Superior temporal gyrus (tissue), 1 donor: ENCODE results near the gene PLA2G2D.
A peak's percentile ranks its signal among the peaks of the same experiment; 100 is the strongest.

Source experiments
- DNase-seq: peaks from one replicate; pipeline ENCODE4 v3.0.0-alpha.2; 2016; ENCODE audit errors: extremely low spot score

The PLA2G2D gene, protein sequence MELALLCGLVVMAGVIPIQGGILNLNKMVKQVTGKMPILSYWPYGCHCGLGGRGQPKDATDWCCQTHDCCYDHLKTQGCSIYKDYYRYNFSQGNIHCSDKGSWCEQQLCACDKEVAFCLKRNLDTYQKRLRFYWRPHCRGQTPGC

DNA sequence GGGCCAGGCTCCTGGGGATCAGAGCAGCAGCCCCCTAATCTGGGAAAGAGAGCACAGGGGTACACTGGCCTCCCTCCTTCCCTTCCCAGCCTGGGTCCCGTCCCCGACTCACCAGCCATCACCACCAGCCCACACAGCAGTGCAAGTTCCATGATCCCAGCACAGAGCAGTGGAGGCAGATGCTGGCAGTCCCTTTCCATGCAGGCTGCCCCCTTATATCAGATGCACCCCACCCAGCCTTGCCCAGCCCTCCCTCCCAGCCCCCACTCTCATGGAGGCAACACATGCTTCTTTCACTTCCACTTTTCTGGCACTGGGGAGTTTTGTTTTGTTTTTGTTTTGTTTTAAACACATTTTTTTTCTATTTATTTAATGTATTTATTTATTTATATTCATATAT is at the start of gene PLA2G2D:
Gene PLA2G2D (minus strand): TSS at position 190 of the 400 bp plus-strand sequence. CDS start 38 bp downstream, at position 152.
- no peak for DNase-seq

DNA sequence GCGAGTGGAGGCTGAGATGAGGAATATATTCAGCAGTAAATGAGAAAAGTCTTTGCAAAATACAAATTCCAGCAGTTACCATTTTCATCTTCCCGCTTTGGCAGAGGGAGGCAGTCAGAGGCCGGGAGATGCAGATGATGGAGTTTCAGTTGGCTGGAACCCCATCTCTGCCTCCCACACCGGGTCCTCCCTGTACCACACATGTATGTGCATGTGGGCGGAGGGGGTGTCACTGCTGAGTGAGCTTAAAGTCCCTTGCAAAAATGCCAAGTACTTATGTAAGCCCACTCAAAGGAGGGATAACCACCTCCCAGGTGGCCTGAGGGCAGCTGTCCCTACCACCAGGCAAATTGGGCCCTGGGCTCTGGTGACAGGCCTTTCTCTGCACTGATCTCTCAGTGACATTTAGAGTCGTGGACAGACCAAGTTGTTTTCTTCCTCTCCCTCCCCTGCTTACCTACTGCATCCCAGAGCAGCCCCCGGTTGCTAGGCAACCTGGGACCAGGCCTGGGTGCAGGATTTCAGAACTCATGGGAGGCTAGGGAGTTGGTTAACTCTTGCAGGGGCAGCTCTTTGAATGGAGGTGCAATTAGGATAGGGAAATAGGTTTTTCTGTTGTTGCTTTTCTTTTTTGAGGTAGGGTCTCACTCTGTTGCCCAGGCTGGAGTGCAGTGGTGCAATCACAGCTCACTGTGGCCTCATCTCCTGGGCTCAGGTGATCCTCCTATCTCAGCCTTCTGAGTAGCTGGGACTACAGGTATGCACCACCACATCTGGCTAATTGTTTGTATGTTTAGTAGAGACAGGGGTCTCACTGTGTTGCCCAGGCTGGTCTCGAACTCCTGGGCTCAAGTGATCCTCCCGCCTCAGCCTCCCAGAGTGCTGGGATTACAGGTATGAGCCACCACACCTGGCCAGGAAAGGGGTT is 49.5 kb upstream of the PLA2G2D start:
- peak; percentile 62 for DNase-seq

DNA sequence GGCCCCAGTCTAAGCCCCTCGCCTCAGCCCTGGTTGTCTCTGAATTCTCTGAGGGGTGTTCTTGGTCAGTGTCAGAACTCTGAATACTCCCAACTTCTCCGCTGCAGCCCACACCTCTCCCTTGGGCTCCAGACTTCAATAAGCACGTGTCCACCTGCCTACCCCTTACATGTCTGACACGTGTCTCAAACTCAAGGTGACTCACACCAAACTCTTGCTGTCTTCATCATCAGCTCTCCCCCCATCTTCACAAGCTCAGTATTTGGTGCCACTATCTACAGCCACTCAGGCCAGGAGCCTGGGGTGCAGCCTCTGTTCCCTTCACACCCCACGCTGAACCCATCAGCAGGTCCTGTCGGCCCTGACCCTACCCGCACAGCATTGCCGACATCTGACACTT is 47.8 kb upstream of the PLA2G2D start:
- DNase-seq = no peak

DNA sequence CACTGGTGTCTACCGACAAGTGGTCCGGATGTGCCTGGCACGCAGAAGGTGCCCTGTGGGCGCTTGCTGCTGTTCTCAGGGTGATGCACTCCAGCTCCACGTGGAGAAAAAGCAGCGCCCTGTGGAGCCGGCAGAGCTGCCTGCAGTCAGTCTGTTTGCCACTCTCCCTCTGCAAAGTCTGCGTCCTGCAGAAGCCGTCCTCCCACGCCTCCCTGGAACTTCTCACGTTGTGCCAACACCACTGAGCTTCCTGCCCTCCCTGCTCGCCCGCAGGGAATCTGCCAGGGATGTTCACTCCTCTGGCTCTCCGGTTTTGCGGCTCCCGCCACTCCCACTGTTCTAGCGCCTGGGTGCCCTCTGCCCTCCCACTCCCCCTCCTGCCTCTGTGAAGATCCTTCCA is 46.7 kb upstream of the PLA2G2D start:
- DNase-seq = peak; percentile 47

DNA sequence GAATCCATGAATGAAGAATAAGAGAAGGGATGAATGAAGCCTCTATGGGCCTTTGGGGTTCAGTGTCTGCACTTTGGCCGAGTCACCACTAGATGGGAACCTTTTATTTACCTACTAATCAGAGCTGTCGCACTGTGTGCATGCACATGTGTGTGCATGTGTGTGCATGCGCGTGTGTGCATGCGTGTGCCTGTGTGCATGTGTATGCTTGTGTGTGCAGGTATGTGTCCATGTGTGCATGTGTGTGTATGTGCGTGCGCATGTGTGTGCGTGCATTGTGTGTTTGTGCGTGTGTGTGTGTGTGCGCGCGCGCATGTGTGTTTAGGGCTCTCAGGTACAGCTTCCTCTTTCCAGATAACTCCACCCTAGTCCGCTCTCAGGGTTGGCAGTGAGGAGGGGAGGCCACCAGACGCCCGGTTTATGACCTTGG is 46.2 kb upstream of the PLA2G2D start:
- peak; percentile 26 for DNase-seq

DNA sequence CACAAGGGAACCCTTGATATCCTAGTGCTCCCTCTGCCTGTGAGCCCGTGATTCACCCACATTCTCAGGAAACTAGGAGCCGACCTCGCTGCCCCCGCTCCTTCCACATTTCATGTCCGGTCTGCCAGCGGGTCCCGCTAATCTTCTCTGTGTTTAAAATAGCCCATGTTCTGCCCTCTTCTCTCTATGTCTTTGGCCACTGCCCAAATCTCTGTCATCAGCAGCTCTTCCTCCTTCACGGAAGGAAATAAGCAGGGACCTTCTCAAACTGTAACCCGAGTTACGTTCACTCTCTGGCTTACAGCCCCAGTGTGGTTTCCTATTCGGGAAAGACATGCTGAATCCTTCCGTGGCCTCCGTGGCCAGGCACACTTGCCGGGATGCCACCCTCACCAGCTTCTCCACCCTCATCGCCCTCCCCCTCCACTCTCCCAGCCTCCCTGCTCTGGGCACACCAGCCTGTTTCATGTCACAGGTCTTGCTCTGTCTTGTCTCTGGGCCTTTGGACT is 45.4 kb upstream of the PLA2G2D start:
- DNase-seq = peak; percentile 45

DNA sequence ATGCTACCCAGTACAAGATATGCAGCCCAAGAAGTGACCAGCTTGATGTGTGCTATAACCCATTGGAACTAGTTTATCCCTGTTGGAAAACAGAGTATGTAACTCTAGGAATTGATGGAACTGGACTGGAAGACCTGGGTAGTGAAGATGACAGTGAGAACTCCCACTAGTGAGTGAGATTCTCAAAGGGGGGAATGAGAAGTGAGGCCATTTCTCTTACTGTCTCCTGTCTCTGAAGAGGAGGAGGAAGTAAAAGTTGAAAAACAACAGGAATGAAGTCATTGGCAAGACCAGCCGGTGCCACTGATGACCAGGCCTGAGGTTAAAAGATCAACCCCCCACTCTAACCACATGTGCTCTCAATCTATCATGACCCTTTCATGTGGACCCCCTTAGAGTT is 40.7 kb upstream of the PLA2G2D start:
- no peak for DNase-seq

DNA sequence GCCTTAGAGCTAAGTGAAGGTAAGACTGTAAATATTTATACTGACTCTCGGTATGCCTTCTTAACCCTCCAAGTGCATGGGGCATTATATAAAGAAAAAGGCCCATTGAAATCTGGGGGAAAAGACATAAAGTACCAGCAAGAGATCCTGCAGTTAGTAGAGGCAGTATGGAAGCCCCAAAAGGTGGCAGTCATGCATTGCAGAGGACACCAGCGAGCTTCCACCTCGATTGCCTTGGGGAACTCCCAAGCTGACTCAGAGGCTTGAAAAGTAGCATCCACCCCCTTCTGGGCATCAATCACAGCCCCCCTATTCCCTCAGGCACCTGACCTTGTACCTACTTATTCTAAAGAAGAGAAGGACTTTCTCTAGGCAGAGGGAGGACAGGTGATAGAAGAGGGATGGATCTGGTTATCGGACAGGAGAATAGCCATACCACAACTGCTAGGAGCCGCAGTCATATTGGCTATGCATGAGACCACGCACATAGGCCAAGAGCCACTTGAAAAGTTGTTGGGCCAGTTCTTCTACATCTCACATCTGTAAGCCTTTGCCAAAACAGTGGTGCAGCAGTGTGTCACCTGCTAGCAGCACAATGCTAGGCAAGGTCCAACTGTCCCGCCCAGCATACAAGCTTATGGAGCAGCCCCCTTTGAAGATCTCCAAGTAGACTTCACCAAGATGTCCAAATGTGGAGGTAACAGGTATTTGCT is 39.2 kb upstream of the PLA2G2D start:
- DNase-seq = no peak

DNA sequence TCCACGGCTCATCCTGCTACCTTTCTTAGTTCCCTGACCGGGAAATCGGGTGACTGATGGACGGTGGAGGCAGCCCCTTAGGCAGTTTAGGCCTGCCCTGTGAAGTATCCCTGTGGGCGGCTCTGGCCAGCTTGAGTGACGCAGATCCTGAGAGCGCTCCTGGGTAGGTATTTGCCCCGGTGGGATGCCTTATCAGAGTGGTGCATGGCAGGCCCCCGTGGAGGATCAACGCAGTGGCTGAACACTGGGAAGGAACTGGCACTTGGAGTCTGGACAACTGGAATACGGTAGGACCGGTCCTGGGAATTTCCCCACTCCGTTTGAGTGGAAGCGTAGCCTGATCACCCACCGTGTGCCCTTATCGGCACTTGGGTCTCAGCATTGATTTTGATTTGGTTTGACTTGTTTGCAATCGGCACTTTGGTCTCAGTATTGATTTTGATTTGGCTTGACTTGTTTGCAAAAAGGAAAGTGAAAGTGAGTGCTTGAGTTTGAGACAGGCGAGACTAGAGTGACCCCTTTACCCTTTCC is 35.0 kb upstream of the PLA2G2D start:
- DNase-seq = no peak

DNA sequence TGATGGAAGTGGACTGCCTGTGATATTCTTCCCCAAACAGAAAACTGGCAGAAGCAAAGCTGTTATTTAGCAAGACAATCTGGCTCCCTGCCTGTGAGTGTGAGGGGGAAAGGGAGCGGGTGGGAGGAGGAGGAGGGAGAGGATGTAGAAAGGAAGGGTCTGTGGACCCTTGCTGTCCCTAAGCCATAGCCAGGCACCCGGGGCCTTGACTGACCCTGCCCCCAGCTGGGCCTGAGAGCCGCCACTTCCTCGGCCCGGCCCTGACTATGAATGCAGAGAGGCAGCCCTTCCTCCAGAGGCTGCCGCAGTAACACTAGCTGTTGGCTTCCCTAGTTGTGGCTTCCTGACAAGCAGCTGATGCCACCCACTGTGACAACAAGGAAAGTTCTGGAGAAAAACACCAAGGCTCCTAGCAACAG is 33.7 kb upstream of the PLA2G2D start:
- peak; percentile 63 for DNase-seq

DNA sequence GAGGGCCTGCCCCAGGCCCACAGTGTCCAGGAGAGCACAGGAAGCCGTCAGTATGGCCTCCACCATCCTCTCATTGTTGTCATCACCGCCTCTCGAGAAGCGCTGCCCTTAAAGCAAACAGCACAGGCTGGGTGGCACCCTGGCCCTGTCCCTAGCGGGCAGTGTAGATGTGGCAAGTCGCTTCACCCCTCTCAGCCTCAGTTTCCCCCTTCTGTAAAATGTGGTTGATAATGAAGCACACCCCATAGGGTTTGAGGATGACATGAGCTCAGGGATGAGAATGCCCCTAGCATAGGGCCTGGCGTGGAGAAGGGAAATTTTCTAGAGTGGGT is 33.2 kb upstream of the PLA2G2D start:
- no peak for DNase-seq

DNA sequence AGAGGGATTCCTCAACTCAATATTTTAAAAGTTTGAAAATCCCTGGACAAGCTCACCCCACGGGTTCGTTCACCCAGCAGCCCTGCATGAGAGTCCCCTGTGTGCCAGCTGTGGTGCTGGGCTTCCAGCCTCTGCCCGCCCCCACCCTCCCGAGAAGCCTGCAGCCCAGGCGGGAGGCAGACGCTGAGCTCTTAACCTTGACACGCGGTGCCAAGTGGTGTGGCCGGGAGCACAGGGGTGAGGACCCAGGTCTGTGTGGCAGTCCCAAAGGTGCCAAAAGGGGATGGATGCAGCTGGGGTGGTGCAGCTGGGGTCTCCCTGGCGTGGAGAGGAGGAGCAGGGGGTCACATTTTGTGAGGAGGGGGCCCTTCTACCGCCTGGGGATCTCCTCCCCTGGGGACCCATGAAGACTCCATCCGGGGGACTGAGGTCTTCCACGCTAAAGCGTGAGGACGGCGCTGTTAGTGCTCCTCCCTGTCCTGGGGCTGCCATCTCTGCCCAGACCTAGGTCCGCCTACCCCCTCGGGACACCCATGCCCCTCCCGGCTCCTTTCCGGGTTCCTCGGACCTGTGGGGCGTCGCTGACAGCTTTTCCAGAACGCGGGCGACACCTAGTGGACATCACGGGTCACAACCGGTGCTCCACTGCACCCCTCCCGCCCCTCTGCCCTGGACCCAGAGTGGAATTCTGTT is 32.7 kb upstream of the PLA2G2D start:
- peak; percentile 85 for DNase-seq

DNA sequence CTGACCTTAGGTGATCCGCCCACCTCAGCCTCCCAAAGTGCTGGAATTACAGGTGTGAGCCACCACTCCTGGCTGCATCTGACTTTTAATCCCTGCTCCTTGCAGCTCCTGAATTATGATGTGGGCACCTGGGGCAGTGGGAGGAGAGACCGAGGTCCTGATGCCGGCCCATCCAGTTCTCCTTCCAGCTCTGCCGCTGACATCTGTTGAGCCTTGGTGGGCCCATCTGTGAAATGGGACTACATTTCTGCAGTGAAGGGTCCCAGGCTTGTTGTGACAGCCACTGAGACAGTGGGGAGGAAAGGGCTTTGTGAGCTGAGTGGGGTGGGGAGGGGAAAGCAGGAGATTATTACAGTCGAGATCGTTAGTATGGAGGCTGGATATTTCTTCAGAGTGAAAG is 31.6 kb upstream of the PLA2G2D start:
- DNase-seq = no peak

DNA sequence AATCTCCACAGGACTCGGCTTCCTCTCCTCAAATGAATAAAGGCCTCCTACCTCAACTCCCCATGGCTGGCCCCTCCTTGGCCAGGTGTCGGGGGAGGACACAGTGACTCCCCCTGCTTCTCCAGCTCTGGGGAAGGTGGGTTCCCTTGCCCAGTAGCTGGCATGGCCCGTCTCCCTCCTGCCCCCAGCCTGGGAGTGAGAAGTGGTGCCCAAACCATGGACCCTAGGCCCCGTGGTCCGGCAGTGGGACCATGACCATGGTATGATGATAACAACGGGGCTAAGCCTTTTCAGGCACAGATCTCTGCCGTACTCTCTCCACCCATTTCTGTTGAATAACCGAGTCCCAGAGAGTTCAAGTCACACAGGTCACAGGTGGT is 31.0 kb upstream of the PLA2G2D start:
- DNase-seq = no peak

DNA sequence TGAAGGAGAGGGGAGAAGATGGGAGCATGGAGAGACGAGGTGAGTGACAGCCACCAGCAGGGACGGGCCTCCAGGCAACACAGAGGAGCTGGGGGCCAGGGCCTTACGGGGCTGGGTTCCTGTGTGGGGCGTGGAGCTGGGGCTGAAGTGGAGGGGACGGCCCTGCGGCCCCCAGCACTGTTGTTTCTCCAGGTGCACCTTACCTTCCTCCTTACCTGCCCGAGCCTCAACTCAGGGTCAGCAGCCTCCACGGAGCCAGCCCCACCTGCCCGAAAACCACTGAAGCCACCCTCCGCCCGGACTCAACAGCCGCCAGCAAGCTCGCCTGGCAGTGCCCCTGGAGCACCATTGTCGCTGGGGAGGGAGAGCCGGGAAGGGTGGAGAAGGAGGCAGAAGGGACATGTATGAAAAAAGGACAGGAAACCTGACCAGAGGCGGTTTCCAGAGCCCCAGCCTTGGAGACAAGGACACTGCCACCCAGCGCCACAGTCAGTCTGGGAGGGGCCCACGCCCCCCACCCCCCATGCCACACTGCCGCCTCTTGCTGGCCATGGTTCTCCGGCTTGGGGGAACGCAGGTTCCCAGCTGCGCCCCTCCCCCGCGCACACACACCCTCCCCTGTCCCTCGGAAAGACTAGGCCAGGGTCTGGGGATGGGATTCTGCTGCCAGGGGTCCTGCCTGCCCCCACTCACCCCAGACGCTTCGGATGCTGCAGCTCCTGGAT is 30.4 kb upstream of the PLA2G2D start:
- DNase-seq = no peak

DNA sequence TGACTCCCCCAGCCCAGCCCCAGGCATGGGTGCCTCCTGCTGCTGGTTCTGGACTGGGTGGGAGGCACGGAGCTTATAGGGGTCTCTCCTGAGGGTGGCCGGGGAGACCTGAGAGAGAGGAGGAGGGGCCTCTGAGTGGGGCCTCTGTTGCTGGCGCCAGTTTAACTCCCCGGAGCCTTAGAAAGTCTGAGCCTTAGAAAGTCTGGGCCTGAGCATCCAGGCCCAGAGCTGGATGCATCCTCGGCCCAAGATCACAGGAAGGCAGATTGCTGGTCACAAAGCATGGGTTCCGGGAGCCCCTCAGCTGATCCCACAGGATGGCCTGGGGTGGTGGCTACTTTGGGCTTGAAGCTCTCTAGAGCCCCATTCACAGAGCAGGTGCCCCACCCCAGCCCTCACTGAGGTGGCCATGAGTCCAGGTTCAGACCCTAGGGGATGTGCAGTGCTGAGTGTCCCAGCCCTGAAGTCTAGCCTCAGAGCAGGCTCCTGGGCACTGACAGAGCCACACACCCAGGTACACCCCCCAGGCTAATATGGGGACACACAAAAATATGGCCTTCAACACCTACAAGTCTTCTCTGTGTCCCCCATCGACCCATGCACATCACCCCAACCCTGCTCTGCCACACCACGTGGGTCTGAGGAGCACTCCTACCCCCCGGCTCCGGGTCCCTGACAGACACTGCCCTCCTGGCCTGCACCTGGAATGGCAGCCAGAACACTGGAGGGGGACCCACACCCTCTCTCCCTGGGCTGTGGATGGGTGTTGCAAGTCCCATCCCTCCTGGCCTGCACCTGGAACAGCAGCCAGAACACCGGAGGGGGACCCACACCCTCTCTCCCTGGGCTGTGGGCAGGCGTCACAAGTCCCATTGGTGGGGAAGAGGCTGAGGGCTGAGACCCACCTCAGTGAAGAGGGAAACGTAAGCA is 29.5 kb upstream of the PLA2G2D start:
- DNase-seq = no peak

DNA sequence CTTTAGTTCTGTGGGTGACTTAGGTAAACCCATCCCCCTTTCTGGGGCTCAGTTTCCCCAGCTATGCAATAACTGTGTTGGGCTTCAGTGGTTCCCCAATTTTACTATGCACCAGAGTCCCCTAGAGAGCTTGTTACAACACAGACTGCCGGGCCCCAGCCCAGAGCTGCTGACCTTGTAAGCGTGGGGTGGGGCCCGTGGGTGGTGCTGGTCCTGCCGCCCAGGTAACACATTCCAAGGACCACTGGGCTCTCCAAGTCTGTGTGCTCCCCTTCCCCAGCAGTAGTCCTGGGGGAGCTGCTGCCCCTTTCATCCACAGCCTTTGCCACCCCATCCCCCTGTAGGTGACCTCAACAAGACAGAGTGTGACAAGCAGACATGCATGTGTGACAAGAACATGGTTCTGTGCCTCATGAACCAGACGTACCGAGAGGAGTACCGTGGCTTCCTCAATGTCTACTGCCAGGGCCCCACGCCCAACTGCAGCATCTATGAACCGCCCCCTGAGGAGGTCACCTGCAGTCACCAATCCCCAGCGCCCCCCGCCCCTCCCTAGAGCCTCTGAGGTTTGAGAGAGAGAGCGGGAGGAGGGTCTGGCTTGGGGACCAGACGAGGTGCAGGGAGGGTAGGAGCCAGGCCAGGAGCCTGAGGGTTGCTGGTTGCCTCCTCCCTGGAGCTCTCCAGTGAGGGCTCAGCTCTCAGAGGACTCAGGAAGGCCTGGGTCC is 28.7 kb upstream of the PLA2G2D start:
- DNase-seq = no peak

DNA sequence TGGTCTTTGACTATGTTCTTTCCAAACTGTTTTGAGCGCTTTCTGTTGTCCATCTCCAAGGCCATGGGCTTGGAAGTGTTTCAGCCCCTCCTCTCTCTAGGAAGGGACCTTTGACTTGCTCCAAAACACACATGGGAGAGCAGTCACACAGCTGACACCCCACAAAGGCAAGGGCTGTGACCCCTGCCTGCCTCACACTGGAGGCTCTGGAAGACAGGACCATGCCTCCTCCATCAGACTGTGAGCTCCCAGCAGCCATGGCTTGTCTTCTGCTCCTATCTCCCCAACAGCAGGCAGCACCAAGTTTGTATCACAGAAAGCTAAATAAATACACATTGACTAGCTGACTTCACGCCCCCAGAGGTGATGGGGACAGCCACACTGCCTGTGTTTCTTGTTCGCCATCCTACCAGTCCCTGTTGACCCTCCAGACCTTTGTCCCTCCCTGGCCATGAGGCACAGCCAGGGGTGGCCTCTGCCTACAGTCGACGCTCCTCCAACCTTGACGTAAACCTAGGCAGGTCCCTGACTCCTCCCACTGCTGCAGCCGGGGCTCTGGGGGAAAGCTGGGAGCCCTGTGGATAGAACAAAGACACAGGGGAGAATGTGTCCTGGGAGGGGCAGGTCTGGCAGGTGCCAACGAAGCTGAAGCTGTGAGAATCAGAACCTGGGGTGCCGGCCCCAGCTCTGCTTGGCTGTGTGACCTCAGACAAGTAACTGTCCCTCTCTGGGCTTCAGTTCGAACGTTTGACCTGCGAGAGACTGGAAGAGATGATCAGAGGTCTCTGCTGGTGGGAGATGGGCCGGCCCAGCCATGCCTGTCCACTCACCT is 24.6 kb upstream of the PLA2G2D start:
- DNase-seq = no peak
